ENCODE data around the gene CNIH2.

GRCh38 chr11:66232769-66233168 is 45.2 kb upstream of the CNIH2 start:
- TF ChIP-seq, protein P1, sequence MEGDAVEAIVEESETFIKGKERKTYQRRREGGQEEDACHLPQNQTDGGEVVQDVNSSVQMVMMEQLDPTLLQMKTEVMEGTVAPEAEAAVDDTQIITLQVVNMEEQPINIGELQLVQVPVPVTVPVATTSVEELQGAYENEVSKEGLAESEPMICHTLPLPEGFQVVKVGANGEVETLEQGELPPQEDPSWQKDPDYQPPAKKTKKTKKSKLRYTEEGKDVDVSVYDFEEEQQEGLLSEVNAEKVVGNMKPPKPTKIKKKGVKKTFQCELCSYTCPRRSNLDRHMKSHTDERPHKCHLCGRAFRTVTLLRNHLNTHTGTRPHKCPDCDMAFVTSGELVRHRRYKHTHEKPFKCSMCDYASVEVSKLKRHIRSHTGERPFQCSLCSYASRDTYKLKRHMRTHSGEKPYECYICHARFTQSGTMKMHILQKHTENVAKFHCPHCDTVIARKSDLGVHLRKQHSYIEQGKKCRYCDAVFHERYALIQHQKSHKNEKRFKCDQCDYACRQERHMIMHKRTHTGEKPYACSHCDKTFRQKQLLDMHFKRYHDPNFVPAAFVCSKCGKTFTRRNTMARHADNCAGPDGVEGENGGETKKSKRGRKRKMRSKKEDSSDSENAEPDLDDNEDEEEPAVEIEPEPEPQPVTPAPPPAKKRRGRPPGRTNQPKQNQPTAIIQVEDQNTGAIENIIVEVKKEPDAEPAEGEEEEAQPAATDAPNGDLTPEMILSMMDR (IDR thresholded peaks at IDR 0.05), result no peak
- TF ChIP-seq POLR2A (IDR thresholded peaks at IDR 0.05), result no peak

Data from thyroid gland (tissue), 4 donors.